Thymus (tissue), 11 donors: ENCODE data around the gene CA10. TPM values are rescaled to one million over a fixed set of nuclear protein-coding genes. Genes with fewer than 3 reads are reported as not detected.
A peak's percentile ranks its signal among the peaks of the same experiment; 100 is the strongest.

Experiments
- DNase-seq, 9 donors: peaks; one replicate each; pipeline ENCODE4 v3.0.0-alpha.2; 2013; ENCODE audit warnings: low spot score in 9 of 9, low read depth in 6 of 9, missing footprints in 1 of 9
- H3K27ac ChIP-seq, 2 donors: one replicate each; pipeline ENCODE4 v1.5.1; 2013; ENCODE audit warnings: control low read depth in 1 of 2, low read depth in 1 of 2, low read length in 1 of 2, mild to moderate bottlenecking in 1 of 2, moderate library complexity in 1 of 2
- H3K27me3 ChIP-seq, 2 donors: one replicate each; pipeline ENCODE4 v1.5.1; 2013; ENCODE audit warnings: low read length in 1 of 2; ENCODE audit not compliant: control insufficient read depth in 2 of 2, insufficient read depth in 1 of 2
- H3K36me3 ChIP-seq, 2 donors: one replicate each; pipeline ENCODE4 v1.5.1; 2013; ENCODE audit warnings: low read length in 1 of 2, mild to moderate bottlenecking in 1 of 2, moderate library complexity in 1 of 2; ENCODE audit not compliant: control insufficient read depth in 2 of 2, insufficient read depth in 2 of 2
- H3K4me1 ChIP-seq, 2 donors: one replicate each; pipeline ENCODE4 v1.5.1; 2013; ENCODE audit warnings: low read length in 2 of 2; ENCODE audit not compliant: control insufficient read depth in 2 of 2, insufficient read depth in 2 of 2
- H3K4me3 ChIP-seq, 2 donors: one replicate each; pipeline ENCODE4 v1.5.1; 2013; ENCODE audit warnings: low read length in 2 of 2, control low read depth in 1 of 2, mild to moderate bottlenecking in 1 of 2
- H3K9me3 ChIP-seq, 2 donors: one replicate each; pipeline ENCODE4 v1.5.1; 2013; ENCODE audit warnings: low read length in 1 of 2, mild to moderate bottlenecking in 1 of 2; ENCODE audit not compliant: control insufficient read depth in 2 of 2, insufficient read depth in 1 of 2
- WGBS: extraction: QIAGEN DNeasy Blood & Tissue Kit; methylation state at CpG from one replicate; pipeline ENCODE4 v1.1.7; 2013; 5-methylcytosine and 5-hydroxymethylcytosine counted together
- polyA plus RNA-seq: library from polyadenylated mRNA; stranded (reverse); fragments of 200-250 nt; gene quantifications from one replicate; pipeline ENCODE4 v1.2.3, GENCODE V29; 2013
- total RNA-seq: library from RNA; stranded (reverse); fragments of 120-200 nt; gene quantifications from one replicate; pipeline ENCODE4 v1.2.4, GENCODE V29; 2013
- donor health status: healthy.

The CA10 gene
- total and polyA plus RNA-seq, 2 donors = 0.25 to 0.61 TPM

DNA sequence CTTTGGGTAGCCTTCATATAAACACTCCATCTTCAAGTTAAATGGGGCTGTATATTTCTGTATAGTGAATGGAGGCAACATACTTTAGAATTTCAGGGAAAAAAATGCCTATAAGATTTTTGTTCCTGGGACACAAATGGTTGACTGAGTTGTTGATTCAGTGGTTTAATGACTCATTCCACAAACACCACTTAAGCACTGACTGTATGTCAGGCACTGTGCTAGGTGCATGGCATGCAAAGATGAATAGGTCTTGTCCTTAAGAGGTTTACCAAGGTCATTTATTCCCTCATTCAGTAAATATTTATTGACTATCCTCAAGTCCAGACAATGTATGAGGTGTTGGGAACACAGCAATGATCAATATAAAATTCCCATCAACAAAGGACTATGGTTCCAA is 417.1 kb downstream of the CA10 start:
- no peaks in the 10 kb centered on the region for H3K4me1 ChIP-seq
- DNase-seq = no peak
- no peaks in the 10 kb centered on the region for H3K36me3 ChIP-seq
- no peak overlapping the region for H3K27ac ChIP-seq
- no peaks in the 10 kb centered on the region for H3K9me3 ChIP-seq
- H3K27me3 ChIP-seq = no peaks in the 10 kb centered on the region
- H3K4me3 ChIP-seq = no peak overlapping the region

DNA sequence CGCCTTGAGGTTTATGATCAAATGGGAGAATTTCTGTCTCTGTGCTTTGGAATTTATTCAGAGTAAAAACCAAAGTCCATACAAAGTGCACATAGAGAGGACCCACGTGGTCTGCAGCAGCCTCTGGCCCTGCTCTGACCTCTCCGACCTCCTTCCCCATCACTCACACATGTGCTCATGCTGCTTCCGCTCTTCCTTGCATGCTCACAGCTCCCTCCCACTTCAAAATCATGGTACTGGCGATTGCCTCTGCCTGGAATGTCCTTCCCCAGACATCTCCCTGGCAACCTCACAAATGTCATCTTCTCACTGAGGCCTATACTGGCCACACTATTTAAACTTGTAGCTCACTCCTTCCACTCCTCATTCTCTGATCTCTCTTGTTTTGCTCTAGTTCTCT is 418.0 kb downstream of the CA10 start:
- no peak overlapping the region for H3K4me3 ChIP-seq
- H3K36me3 ChIP-seq = no peaks in the 10 kb centered on the region
- H3K27ac ChIP-seq = no peak overlapping the region
- no peak for DNase-seq
- no peaks in the 10 kb centered on the region for H3K9me3 ChIP-seq
- H3K27me3 ChIP-seq = no peaks in the 10 kb centered on the region
- WGBS = 78% methylated on average over 5 of the region's 5 CpGs
- H3K4me1 ChIP-seq = no peaks in the 10 kb centered on the region

DNA sequence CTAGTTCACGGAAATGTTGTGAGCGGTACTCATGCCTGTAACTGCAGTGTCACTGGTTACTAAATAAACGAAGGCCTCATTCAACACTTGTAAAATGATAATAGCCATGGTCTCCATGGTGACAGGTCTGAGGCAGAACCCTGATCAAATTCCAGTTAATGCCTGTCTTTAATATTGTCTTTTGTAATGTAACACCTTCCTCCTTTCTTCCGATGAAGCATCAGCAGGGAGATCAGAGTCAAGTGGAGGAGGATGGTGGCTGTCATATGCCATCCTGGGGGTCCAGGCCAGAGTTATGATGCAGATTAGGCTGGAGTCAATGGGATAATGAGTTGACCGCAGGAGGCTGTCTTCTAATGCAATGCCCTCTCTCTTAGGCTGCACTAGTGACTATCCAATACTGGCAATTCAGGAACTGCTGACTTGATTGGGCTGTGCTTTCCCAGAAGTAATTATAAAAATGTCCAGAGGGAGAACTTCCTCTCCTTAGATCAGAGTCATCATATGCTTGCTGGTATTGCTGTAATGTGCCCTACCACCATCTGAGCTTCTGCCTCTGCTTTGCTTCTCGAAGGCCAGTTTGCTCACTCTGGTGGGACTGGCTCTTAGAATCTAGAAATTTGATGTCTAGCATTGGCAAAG is 419.1 kb downstream of the CA10 start:
- Histone ChIP-seq H3K27me3 (no peaks in the 10 kb centered on the region), H3K9me3 (no peaks in the 10 kb centered on the region), H3K27ac (no peak overlapping the region), H3K4me1 (no peaks in the 10 kb centered on the region), H3K36me3 (no peaks in the 10 kb centered on the region), H3K4me3 (no peak overlapping the region)
- 77% methylated on average over 6 of the region's 6 CpGs for WGBS
- no peak for DNase-seq

DNA sequence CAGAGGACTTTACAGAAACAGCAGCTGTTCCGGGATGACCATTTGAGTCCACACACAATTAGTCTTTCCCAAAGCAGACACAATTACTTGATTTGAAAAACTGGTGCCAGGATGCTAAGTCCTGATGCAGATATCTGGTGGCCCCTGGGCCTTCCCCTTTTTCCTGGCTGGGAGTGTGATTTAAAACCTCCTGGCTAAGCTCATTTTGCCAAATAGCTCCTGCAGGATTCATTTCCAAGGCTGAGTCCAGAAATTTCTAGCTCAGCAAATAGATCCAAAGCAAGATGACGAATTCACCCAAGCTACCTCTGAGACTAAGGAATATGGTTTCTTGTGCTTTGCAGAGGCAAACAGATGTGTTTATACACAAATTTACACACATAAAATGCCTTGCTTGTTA is 422.2 kb downstream of the CA10 start:
- H3K36me3 ChIP-seq = no peaks in the 10 kb centered on the region
- H3K4me1 ChIP-seq = no peaks in the 10 kb centered on the region
- H3K27ac ChIP-seq = no peak overlapping the region
- no peaks in the 10 kb centered on the region for H3K27me3 ChIP-seq
- no peak for DNase-seq
- 89% methylated on average over 2 of the region's 2 CpGs for WGBS
- no peak overlapping the region for H3K4me3 ChIP-seq
- H3K9me3 ChIP-seq = no peaks in the 10 kb centered on the region

DNA sequence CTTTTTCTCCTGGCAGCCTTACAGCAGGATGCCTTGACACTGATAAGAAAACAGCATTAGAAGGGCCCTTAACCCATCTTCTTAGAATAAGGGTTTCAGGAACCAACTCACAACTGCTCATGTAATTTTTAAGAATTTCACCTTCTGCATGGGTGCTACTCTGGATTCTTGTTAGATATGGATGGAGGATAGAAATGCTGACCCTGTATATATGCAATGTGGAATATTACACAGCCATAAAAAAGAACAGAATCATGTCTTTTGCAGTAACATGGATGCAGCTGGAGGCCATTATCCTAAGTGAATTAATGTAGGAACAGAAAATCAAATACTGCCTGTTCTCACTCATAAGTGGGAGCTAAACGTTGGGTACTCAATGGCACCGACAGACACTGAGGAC is 423.5 kb downstream of the CA10 start:
- DNase-seq = no peak
- Histone ChIP-seq H3K27me3 (no peaks in the 10 kb centered on the region), H3K4me3 (no peak overlapping the region), H3K9me3 (no peaks in the 10 kb centered on the region), H3K27ac (no peak overlapping the region), H3K36me3 (no peaks in the 10 kb centered on the region), H3K4me1 (no peaks in the 10 kb centered on the region)
- WGBS = 94% methylated on average over 2 of the region's 2 CpGs

DNA sequence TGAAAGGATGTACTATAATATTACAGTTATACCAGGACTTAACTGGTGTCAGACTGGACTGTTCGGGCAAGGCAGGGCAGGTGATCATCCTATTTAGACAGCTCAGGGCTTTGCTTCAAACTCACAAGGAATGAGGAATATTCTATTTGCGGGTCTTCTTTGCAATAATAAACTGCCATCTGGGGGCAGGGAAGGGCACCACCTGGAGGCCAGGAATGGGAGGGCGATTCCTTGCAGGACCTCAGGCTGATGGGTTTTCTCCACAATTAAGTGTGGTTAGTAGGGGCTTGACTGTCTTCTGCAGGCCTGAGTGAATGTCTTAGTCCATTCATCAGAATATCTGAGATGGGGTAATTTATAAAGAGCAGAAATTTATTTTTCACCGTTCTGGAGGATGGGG is 424.1 kb downstream of the CA10 start:
- H3K9me3 ChIP-seq = no peaks in the 10 kb centered on the region
- H3K27ac ChIP-seq = no peak overlapping the region
- no peak overlapping the region for H3K4me3 ChIP-seq
- H3K27me3 ChIP-seq = no peaks in the 10 kb centered on the region
- no peaks in the 10 kb centered on the region for H3K36me3 ChIP-seq
- H3K4me1 ChIP-seq = no peaks in the 10 kb centered on the region
- 54% methylated on average over 4 of the region's 4 CpGs for WGBS
- peak in 1 of 9 donors; percentile 11 for DNase-seq

DNA sequence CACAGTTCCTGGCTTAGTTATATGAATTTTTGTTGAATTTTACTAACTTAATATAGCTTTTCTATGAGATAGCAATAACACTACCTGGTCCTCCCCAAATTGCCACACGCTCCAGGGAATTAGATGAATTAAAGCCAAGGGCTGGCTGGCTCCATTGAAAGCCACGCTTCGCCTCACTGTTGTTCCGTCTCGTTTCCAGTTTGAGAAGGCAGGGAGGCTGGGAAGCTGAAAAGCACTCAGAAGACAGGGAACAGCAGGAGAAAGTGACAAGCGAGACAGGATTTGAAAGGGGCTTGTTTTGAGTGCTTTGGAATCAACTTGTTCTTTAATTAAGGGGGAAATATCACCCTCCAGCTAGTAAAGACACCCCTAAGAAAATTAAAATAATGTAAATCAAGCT is 425.3 kb downstream of the CA10 start:
- no peaks in the 10 kb centered on the region for H3K4me1 ChIP-seq
- WGBS = 80% methylated on average over 6 of the region's 6 CpGs

DNA sequence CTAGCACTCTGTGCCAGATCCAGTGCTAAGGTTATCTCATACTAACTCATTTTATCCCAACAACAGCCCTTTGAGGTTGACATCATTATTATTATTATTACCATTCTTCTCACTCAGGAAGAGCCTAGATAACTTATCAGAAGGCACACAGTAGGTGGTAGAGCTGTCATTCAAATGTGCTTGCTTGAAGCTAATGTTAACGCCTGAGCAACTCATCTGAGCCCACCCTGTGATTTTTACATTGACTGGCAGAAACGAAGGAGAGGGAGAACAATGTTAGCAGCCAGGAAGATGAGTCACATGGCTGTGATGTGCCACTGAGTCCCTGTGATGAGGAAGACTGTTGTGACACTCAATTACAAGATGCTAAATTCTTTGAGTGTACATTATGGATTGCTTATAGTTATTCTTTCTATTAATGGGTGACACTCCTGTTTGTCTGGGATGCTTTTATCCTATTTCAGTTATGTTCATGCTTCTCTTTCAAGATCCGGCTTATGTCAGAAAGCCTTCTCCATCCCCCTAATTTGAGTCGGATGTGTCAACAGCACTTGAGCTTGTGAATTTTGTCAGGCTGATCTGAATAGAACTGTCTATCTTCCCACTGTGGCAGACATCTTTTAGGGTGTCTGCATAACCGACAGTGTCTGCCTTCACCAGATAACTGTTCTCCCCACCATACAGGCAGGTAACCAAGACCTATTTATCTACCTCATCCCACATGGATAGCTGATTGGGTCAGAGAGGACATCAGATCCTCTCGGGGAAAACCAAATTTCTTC is 426.4 kb downstream of the CA10 start:
- Histone ChIP-seq H3K4me3 (no peak overlapping the region), H3K36me3 (no peaks in the 10 kb centered on the region), H3K4me1 (no peaks in the 10 kb centered on the region), H3K9me3 (no peaks in the 10 kb centered on the region), H3K27ac (no peak overlapping the region), H3K27me3 (no peaks in the 10 kb centered on the region)
- 73% methylated on average over 6 of the region's 6 CpGs for WGBS
- DNase-seq = no peak

More for the DNA sequence above, 425.3 kb downstream of the CA10 start:
- no peak overlapping the region for H3K27ac ChIP-seq
- H3K27me3 ChIP-seq = no peaks in the 10 kb centered on the region
- no peaks in the 10 kb centered on the region for H3K9me3 ChIP-seq
- DNase-seq = no peak
- no peak overlapping the region for H3K4me3 ChIP-seq
- no peaks in the 10 kb centered on the region for H3K36me3 ChIP-seq

DNA sequence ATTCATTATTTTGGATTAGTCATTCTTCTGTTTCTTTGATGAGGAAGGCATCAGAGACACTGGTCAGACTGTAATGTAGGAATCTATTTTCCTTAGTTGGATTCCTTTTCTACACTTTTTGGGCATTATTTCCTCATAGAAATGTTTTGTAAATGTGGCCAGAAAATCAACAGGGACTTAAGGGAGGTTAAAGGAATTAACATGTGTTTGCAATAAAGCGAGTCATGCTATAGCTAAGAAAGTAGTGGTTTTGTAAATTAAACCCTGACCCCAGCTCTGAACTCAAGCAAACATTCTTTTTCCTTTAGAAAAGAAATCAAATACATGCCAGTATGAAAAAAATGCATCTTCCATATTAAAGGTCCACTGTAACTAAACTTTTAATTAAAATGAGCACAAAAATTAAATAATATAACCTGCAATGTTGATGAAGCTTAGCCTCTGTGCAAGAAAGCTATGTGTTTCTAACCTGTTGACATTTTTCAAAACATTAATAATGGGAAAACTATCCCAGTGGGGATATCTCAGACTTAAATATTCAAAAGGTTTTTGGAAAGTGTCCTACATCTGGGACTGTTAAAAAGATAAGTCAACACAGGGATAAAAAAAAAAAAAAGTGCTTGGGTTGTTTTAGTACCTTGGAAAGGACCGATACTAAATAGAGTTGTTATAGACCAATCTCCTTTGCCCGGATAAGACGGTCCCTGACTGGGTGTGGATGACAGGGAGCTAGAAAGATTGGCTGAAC is 428.0 kb downstream of the CA10 start:
- Histone ChIP-seq H3K9me3 (no peaks in the 10 kb centered on the region), H3K36me3 (no peaks in the 10 kb centered on the region), H3K27me3 (no peaks in the 10 kb centered on the region), H3K4me1 (no peaks in the 10 kb centered on the region), H3K27ac (no peak overlapping the region), H3K4me3 (no peak overlapping the region)
- no peak for DNase-seq
- 91% methylated on average over 4 of the region's 4 CpGs for WGBS
